GM23338 (cell line): ENCODE data around the gene PLAAT2. TPM values are rescaled to one million over a fixed set of nuclear protein-coding genes. Genes with fewer than 3 reads are reported as not detected.
A peak's percentile ranks its signal among the peaks of the same experiment; 100 is the strongest.

Source experiments
- ATAC-seq: fragments of 200-7000 bp; cut with Tn5 transposase; 3 replicates; pipeline ENCODE4 v1.9.1; 2020
- DNase-seq: peaks from one replicate; pipeline ENCODE4 v3.0.0-alpha.2; 2015; ENCODE audit warnings: low spot score
- H2AFZ ChIP-seq: fragments of 200-600 bp; sonication (generic); 2 replicates; pipeline ENCODE4 v1.8.0; 2016; ENCODE audit warnings: antibody characterized with exemption, mild to moderate bottlenecking, moderate library complexity
- H3F3A ChIP-seq: fragments of 200-600 bp; sonication (generic); replicated peaks from 2 replicates; pipeline ENCODE4 v1.8.0; 2017; ENCODE audit warnings: antibody characterized with exemption, mixed run types, low read depth
- H3K27ac ChIP-seq: fragments of 200-600 bp; sonication (generic); 2 replicates; pipeline ENCODE4 v1.6.1; 2016; ENCODE audit warnings: low read depth
- H3K27me3 ChIP-seq: fragments of 200-600 bp; sonication (generic); 2 replicates; pipeline ENCODE4 v1.8.0; 2016; ENCODE audit warnings: mild to moderate bottlenecking, mixed run types, moderate library complexity; ENCODE audit not compliant: insufficient read depth
- H3K36me3 ChIP-seq: fragments of 200-600 bp; sonication (generic); 2 replicates; pipeline ENCODE4 v1.8.0; 2016; ENCODE audit warnings: mild to moderate bottlenecking; ENCODE audit not compliant: insufficient read depth
- H3K4me1 ChIP-seq: fragments of 200-600 bp; sonication (generic); 2 replicates; pipeline ENCODE4 v1.8.0; 2016; ENCODE audit warnings: mild to moderate bottlenecking, moderate library complexity; ENCODE audit not compliant: insufficient read depth
- H3K4me2 ChIP-seq: fragments of 200-600 bp; sonication (generic); 2 replicates; pipeline ENCODE4 v1.7.1; 2017; ENCODE audit warnings: mixed run types
- H3K4me3 ChIP-seq: fragments of 200-600 bp; sonication (generic); 2 replicates; pipeline ENCODE4 v1.6.1; 2016; ENCODE audit warnings: mixed run types
- H3K79me2 ChIP-seq: fragments of 200-600 bp; sonication (generic); replicated peaks from 2 replicates; pipeline ENCODE4 v1.8.0; 2017; ENCODE audit warnings: mild to moderate bottlenecking; ENCODE audit not compliant: insufficient read depth
- H3K9me2 ChIP-seq: fragments of 200-600 bp; sonication (generic); 2 replicates; pipeline ENCODE4 v1.8.0; 2017; ENCODE audit not compliant: insufficient read depth
- H4K20me1 ChIP-seq: fragments of 200-600 bp; sonication (generic); replicated peaks from 2 replicates; pipeline ENCODE4 v1.8.0; 2017; ENCODE audit warnings: mild to moderate bottlenecking; ENCODE audit not compliant: insufficient read depth
- H3K27ac Mint-ChIP-seq: 2 replicates; pipeline ENCODE4 v1.8.0; 2020; ENCODE audit warnings: inconsistent platforms, mild to moderate bottlenecking, moderate library complexity, mixed read lengths
- H3K27me3 Mint-ChIP-seq: 3 replicates; pipeline ENCODE4 v1.8.0; 2022; ENCODE audit warnings: low read depth, mild to moderate bottlenecking, moderate library complexity, mixed read lengths, inconsistent platforms; ENCODE audit not compliant: insufficient read depth, poor library complexity
- H3K36me3 Mint-ChIP-seq: 3 replicates; pipeline ENCODE4 v1.8.0; 2021; ENCODE audit warnings: low read depth, mild to moderate bottlenecking, inconsistent platforms, moderate library complexity, mixed read lengths
- H3K4me1 Mint-ChIP-seq: 3 replicates; pipeline ENCODE4 v1.8.0; 2020; ENCODE audit warnings: mild to moderate bottlenecking, inconsistent platforms, mixed read lengths
- H3K4me3 Mint-ChIP-seq: 3 replicates; pipeline ENCODE4 v1.8.0; 2021; ENCODE audit warnings: moderate library complexity, mild to moderate bottlenecking, inconsistent platforms, mixed read lengths
- H3K9me3 Mint-ChIP-seq: 3 replicates; pipeline ENCODE4 v1.8.0; 2020; ENCODE audit warnings: moderate library complexity, mild to moderate bottlenecking, inconsistent platforms, mixed read lengths
- CREB1 ChIP-seq: fragments of 250-450 bp; sonication (Bioruptor Pico); IDR thresholded peaks from 2 replicates; pipeline ENCODE4 v1.5.0; 2020; ENCODE audit warnings: low read depth, mild to moderate bottlenecking, moderate library complexity
- CTCF ChIP-seq, 2 experiments: fragments of 200-600 bp in 1 of 2; sonication (generic) in 1 of 2; conservative IDR thresholded peaks; 2 replicates each; pipeline versions ENCODE4 v1.5.1 to v1.6.1; 2016 to 2017; ENCODE audit warnings: antibody characterized with exemption in 2 of 2, low read depth in 2 of 2, mild to moderate bottlenecking in 2 of 2, moderate library complexity in 1 of 2
- EZH2phosphoT487 ChIP-seq: fragments of 200-600 bp; sonication (generic); IDR thresholded peaks from one replicate; pipeline ENCODE4 v1.8.1; 2018; ENCODE audit warnings: antibody characterized with exemption; ENCODE audit not compliant: unreplicated experiment
- NANOG ChIP-seq: IDR thresholded peaks from 2 replicates; pipeline ENCODE4 v1.6.1; 2016; ENCODE audit warnings: antibody characterized with exemption, borderline replicate concordance
- POLR2AphosphoS5 ChIP-seq: IDR thresholded peaks from 2 replicates; pipeline ENCODE4 v1.6.1; 2016; ENCODE audit warnings: antibody characterized with exemption, low read depth
- REST ChIP-seq: IDR thresholded peaks from one replicate; pipeline ENCODE4 v1.6.1; 2018; ENCODE audit warnings: antibody characterized with exemption; ENCODE audit not compliant: unreplicated experiment
- STAT1 ChIP-seq: IDR thresholded peaks from one replicate; pipeline ENCODE4 v1.6.1; 2016; ENCODE audit warnings: antibody characterized with exemption; ENCODE audit not compliant: unreplicated experiment
- ZNF114 ChIP-seq: fragments of 250-450 bp; sonication (Bioruptor Pico); IDR thresholded peaks from 2 replicates; pipeline ENCODE4 v1.5.0; 2020; ENCODE audit warnings: mild to moderate bottlenecking, moderate library complexity
- ZNF331 ChIP-seq: fragments of 250-450 bp; sonication (Bioruptor Pico); IDR thresholded peaks from 2 replicates; pipeline ENCODE4 v1.5.0; 2020; ENCODE audit warnings: low read depth, mild to moderate bottlenecking, moderate library complexity
- polyA plus RNA-seq: library from polyadenylated mRNA; unstranded; fragments of >200 nt; fragmentation: Nextera tagmentation; extraction: Ambion mirVana; gene quantifications from 2 replicates; pipeline ENCODE4 v1.2.1, GENCODE V29; 2016
- total RNA-seq: library from RNA; depleted of rRNA; stranded (reverse); fragments of >200 nt; shearing (Covaris generic); gene quantifications from 2 replicates; pipeline ENCODE4 v1.2.3, GENCODE V29; 2014
- TF ChIP-seq, protein P1 (sequence below): IDR thresholded peaks from 2 replicates; pipeline ENCODE4 v1.6.1; 2016; ENCODE audit warnings: antibody characterized with exemption
- TF ChIP-seq, protein P2 (sequence below): fragments of 250-450 bp; sonication (Bioruptor Pico); IDR thresholded peaks from 2 replicates; pipeline ENCODE4 v1.5.0; 2020; ENCODE audit warnings: mild to moderate bottlenecking, moderate library complexity

Gene PLAAT2
- total and polyA plus RNA-seq, 2 experiments from 2014 or later = 0.66 to 0.78 TPM

- Histone ChIP-seq H3K4me3 (no peak overlapping the region), H3K4me1 (0 out of 2 replicates have a peak, but pooled peaks cover 3% of the 10 kb centered on the region), H4K20me1 (no peaks in the 10 kb centered on the region), H3K4me2 (no peak overlapping the region), H3F3A (peaks cover 3% of the 10 kb centered on the region; the same call in 1 of the 2 replicates), H3K27me3 (no peaks in the 10 kb centered on the region), H2AFZ (no peak overlapping the region), H3K9me2 (no peaks in the 10 kb centered on the region), H3K36me3 (peaks cover 27% of the 10 kb centered on the region), H3K27ac (0 out of 2 replicates have a peak overlapping the region, but pooled peaks have one; percentile 55), H3K79me2 (peaks cover 4% of the 10 kb centered on the region)
- Mint-ChIP-seq H3K27ac (no peak overlapping the region), H3K36me3 (peaks cover 56% of the 10 kb centered on the region), H3K9me3 (no peaks in the 10 kb centered on the region), H3K4me3 (no peak overlapping the region), H3K27me3 (peaks cover 4% of the 10 kb centered on the region), H3K4me1 (no peaks in the 10 kb centered on the region)
- ATAC-seq (no peak), DNase-seq (no peak)
- TF ChIP-seq REST (no peak), POLR2AphosphoS5 (no peak), ZNF331 (CRISPR knock-in tag) (no peak), STAT1 (no peak), EZH2phosphoT487 (no peak), CREB1 (CRISPR knock-in tag) (no peak), CTCF (conservative IDR thresholded peaks at IDR 0.05; ENCODE audit: low read depth in 2 of 2) (no peak), NANOG (no peak), ZNF114 (CRISPR knock-in tag) (no peak)
- TF ChIP-seq, protein P1, sequence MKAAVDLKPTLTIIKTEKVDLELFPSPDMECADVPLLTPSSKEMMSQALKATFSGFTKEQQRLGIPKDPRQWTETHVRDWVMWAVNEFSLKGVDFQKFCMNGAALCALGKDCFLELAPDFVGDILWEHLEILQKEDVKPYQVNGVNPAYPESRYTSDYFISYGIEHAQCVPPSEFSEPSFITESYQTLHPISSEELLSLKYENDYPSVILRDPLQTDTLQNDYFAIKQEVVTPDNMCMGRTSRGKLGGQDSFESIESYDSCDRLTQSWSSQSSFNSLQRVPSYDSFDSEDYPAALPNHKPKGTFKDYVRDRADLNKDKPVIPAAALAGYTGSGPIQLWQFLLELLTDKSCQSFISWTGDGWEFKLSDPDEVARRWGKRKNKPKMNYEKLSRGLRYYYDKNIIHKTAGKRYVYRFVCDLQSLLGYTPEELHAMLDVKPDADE = no peak
- TF ChIP-seq, protein P2, sequence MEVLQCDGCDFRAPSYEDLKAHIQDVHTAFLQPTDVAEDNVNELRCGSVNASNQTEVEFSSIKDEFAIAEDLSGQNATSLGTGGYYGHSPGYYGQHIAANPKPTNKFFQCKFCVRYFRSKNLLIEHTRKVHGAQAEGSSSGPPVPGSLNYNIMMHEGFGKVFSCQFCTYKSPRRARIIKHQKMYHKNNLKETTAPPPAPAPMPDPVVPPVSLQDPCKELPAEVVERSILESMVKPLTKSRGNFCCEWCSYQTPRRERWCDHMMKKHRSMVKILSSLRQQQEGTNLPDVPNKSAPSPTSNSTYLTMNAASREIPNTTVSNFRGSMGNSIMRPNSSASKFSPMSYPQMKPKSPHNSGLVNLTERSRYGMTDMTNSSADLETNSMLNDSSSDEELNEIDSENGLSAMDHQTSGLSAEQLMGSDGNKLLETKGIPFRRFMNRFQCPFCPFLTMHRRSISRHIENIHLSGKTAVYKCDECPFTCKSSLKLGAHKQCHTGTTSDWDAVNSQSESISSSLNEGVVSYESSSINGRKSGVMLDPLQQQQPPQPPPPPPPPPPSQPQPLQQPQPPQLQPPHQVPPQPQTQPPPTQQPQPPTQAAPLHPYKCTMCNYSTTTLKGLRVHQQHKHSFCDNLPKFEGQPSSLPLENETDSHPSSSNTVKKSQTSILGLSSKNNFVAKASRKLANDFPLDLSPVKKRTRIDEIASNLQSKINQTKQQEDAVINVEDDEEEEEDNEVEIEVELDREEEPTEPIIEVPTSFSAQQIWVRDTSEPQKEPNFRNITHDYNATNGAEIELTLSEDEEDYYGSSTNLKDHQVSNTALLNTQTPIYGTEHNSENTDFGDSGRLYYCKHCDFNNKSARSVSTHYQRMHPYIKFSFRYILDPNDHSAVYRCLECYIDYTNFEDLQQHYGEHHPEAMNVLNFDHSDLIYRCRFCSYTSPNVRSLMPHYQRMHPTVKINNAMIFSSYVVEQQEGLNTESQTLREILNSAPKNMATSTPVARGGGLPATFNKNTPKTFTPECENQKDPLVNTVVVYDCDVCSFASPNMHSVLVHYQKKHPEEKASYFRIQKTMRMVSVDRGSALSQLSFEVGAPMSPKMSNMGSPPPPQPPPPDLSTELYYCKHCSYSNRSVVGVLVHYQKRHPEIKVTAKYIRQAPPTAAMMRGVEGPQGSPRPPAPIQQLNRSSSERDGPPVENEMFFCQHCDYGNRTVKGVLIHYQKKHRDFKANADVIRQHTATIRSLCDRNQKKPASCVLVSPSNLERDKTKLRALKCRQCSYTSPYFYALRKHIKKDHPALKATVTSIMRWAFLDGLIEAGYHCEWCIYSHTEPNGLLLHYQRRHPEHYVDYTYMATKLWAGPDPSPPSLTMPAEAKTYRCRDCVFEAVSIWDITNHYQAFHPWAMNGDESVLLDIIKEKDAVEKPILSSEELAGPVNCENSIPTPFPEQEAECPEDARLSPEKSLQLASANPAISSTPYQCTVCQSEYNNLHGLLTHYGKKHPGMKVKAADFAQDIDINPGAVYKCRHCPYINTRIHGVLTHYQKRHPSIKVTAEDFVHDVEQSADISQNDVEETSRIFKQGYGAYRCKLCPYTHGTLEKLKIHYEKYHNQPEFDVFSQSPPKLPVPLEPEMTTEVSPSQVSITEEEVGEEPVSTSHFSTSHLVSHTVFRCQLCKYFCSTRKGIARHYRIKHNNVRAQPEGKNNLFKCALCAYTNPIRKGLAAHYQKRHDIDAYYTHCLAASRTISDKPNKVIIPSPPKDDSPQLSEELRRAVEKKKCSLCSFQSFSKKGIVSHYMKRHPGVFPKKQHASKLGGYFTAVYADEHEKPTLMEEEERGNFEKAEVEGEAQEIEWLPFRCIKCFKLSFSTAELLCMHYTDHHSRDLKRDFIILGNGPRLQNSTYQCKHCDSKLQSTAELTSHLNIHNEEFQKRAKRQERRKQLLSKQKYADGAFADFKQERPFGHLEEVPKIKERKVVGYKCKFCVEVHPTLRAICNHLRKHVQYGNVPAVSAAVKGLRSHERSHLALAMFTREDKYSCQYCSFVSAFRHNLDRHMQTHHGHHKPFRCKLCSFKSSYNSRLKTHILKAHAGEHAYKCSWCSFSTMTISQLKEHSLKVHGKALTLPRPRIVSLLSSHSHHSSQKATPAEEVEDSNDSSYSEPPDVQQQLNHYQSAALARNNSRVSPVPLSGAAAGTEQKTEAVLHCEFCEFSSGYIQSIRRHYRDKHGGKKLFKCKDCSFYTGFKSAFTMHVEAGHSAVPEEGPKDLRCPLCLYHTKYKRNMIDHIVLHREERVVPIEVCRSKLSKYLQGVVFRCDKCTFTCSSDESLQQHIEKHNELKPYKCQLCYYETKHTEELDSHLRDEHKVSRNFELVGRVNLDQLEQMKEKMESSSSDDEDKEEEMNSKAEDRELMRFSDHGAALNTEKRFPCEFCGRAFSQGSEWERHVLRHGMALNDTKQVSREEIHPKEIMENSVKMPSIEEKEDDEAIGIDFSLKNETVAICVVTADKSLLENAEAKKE (CRISPR knock-in tag) = no peak
Measured at GRCh38 chr11:63589000-63589399, 25.8 kb upstream of the PLAAT2 start.
